ENCODE data around the gene MRPL34. TPM values are rescaled to one million over a fixed set of nuclear protein-coding genes. Genes with fewer than 3 reads are reported as not detected.

The MRPL34 gene
- total and polyA plus RNA-seq, 9 of the 15 experiments (the other 6 are each of a cell fraction or from before 2014, with no cell fraction given) = 11.5 to 256 (median 72.5) TPM

GRCh38 chr19:17333611-17334413 lies 28.1 kb downstream of the MRPL34 start (continued):
- TF ChIP-seq ARID4B (CRISPR knock-in tag; IDR thresholded peaks at IDR 0.05) (no peak), MCM3 (IDR thresholded peaks at IDR 0.05) (no peak), FOXJ3 (CRISPR knock-in tag; IDR thresholded peaks at IDR 0.05) (no peak), PKNOX1 (IDR thresholded peaks at IDR 0.05) (peak; percentile 52), ZBTB7A (IDR thresholded peaks at IDR 0.05; ENCODE audit: borderline replicate concordance, control insufficient read depth, low read depth, low read length) (peak; percentile 40; the same call in 1 of the 2 replicates), ZNF282 (CRISPR knock-in tag; IDR thresholded peaks at IDR 0.05) (no peak), ETS2 (tag; IDR thresholded peaks at IDR 0.05; ENCODE audit: borderline replicate concordance, poor library complexity, severe bottlenecking) (no peak), SFPQ (IDR thresholded peaks at IDR 0.05; ENCODE audit: low read depth, low read length) (no peak), NR4A1 (CRISPR knock-in tag; IDR thresholded peaks at IDR 0.05) (no peak), NR4A1 (tag; IDR thresholded peaks at IDR 0.05) (peak; percentile 60; the same call in 1 of the 2 replicates), PBX2 (CRISPR knock-in tag; IDR thresholded peaks at IDR 0.05; ENCODE audit: low read depth) (no peak), PBX2 (tag; conservative IDR thresholded peaks at IDR 0.05; ENCODE audit: low read depth) (no peak; the same call in 1 of the 2 replicates), HMGXB4 (CRISPR knock-in tag; IDR thresholded peaks at IDR 0.05) (0 out of 2 replicates have a peak, but pooled peaks have one; percentile 7), ZNF41 (CRISPR knock-in tag; conservative IDR thresholded peaks at IDR 0.05) (no peak)

Data from K562 (cell line).